Right ventricle myocardium inferior (tissue), 1 donor: ENCODE results near the gene PRR36. TPM values are rescaled to one million over a fixed set of nuclear protein-coding genes. Genes with fewer than 3 reads are reported as not detected.

Experiments used
- ATAC-seq: fragments of 200-7000 bp; cut with Tn5 transposase; one replicate; pipeline ENCODE4 v1.9.1; 2020; ENCODE audit warnings: mild to moderate bottlenecking, moderate library complexity
- DNase-seq: peaks from one replicate; pipeline ENCODE4 v3.0.0; 2021; ENCODE audit errors: missing footprints
- intact Hi-C: fragments of 100-400 bp; cut with DNase I; formaldehyde crosslinking; loops from one replicate; pipeline ENCODE4 v1.11.0; 2022
- total RNA-seq: library from RNA; stranded (reverse); fragmentation: NEBNext Ultra II Directional; extraction: Animal tissue kit (Norgen Biotek cat#: 25700); gene quantifications from one replicate; pipeline ENCODE4 v1.2.1, GENCODE V29; 2021
- donor health status: DM: no; HTN: yes; CAD: no; lungs with severe emphysema.

Gene PRR36
- total RNA-seq, 1 donor from 2014 or later, result not detected

- DNase-seq (peak; percentile 23), ATAC-seq (no peak)
- intact Hi-C loops, result no loop called here
Measured at GRCh38 chr19:7841751-7842660, 32.2 kb downstream of the PRR36 start.

GRCh38 chr19:7840629-7841028, 33.6 kb downstream of the PRR36 start:
- ATAC-seq (no peak), DNase-seq (no peak)
- intact Hi-C loops, result no loop called here

GRCh38 chr19:7839476-7839875, 34.7 kb downstream of the PRR36 start:
- intact Hi-C loops, result loop anchor here (10.0 kb wide), 1 partner anchor 165 kb away; the partner anchor contains the start of gene ELAVL1
- ATAC-seq (no peak), DNase-seq (no peak)

GRCh38 chr19:7833225-7834099, 40.7 kb downstream of the PRR36 start:
- ATAC-seq (peak; percentile 26), DNase-seq (peak; percentile 88)
- intact Hi-C loops, result loop anchor here (5.0 to 10.0 kb wide), 2 partner anchors 171 to 614 kb away; partner anchors contain the start of gene ELAVL1

GRCh38 chr19:7832781-7833180, 41.4 kb downstream of the PRR36 start:
- DNase-seq, result no peak
- intact Hi-C loops, result loop anchor here (5.0 to 10.0 kb wide), 2 partner anchors 172 to 615 kb away; partner anchors contain the start of gene ELAVL1
- ATAC-seq, result no peak

GRCh38 chr19:7832009-7832408, 42.2 kb downstream of the PRR36 start:
- DNase-seq (no peak), ATAC-seq (no peak)
- intact Hi-C loops, result loop anchor here (5.0 to 10.0 kb wide), 2 partner anchors 173 to 615 kb away; partner anchors contain the start of gene ELAVL1

GRCh38 chr19:7831452-7831851, 42.7 kb downstream of the PRR36 start:
- no peak for ATAC-seq
- intact Hi-C loops, result loop anchor here (5.0 to 10.0 kb wide), 2 partner anchors 173 to 616 kb away; partner anchors contain the start of gene ELAVL1
- no peak for DNase-seq

GRCh38 chr19:7830823-7831222, 43.4 kb downstream of the PRR36 start:
- intact Hi-C loops, result loop anchor here (1.0 to 10.0 kb wide), 3 partner anchors 72 to 616 kb away; partner anchors contain the start of genes ELAVL1 and MAP2K7
- ATAC-seq (no peak), DNase-seq (no peak)

- intact Hi-C loops, result loop anchor here (1.0 to 10.0 kb wide), 3 partner anchors 73 to 617 kb away; partner anchors contain the start of genes ELAVL1 and MAP2K7
- ATAC-seq (no peak), DNase-seq (no peak)
Measured at GRCh38 chr19:7830272-7830771, 43.9 kb downstream of the PRR36 start.

GRCh38 chr19:7829561-7830271, 44.5 kb downstream of the PRR36 start, which contains the start of gene EVI5L:
Gene EVI5L, plus strand, starts transcription at chr19:7830218. Its CDS starts 16,325 bp downstream, at chr19:7846543.
- DNase-seq (peak; percentile 99), ATAC-seq (peak; percentile 93)
- intact Hi-C loops, result loop anchor here (1.0 to 10.0 kb wide), 3 partner anchors 74 to 618 kb away; partner anchors contain the start of genes ELAVL1 and MAP2K7

GRCh38 chr19:7829166-7829520, 45.0 kb downstream of the PRR36 start:
- intact Hi-C loops, result no loop called here
- ATAC-seq (no peak), DNase-seq (no peak)

- ATAC-seq, result no peak
- intact Hi-C loops, result no loop called here
- no peak for DNase-seq
Measured at GRCh38 chr19:7823686-7824301, 50.4 kb downstream of the PRR36 start.

GRCh38 chr19:7822910-7823515, 51.2 kb downstream of the PRR36 start:
- ATAC-seq, result no peak

GRCh38 chr19:7820588-7820987, 53.6 kb downstream of the PRR36 start:
- ATAC-seq, result no peak

More at GRCh38 chr19:7822910-7823515, 51.2 kb downstream of the PRR36 start:
- DNase-seq, result no peak
- intact Hi-C loops, result no loop called here

GRCh38 chr19:7819337-7819736, 54.9 kb downstream of the PRR36 start:
- intact Hi-C loops, result no loop called here
- no peak for ATAC-seq
- no peak for DNase-seq

More at GRCh38 chr19:7820588-7820987, 53.6 kb downstream of the PRR36 start:
- intact Hi-C loops, result no loop called here
- no peak for DNase-seq

GRCh38 chr19:7818806-7819205, 55.4 kb downstream of the PRR36 start:
- no peak for DNase-seq
- intact Hi-C loops, result no loop called here
- ATAC-seq, result no peak
